ENCODE measurements around the gene TEX26.
"Not testable (repeated sequence)": the region's sequence is repeated elsewhere in the genome, so short reads cannot be mapped to it uniquely, and the experiment has no call there.

Gene TEX26

DNA sequence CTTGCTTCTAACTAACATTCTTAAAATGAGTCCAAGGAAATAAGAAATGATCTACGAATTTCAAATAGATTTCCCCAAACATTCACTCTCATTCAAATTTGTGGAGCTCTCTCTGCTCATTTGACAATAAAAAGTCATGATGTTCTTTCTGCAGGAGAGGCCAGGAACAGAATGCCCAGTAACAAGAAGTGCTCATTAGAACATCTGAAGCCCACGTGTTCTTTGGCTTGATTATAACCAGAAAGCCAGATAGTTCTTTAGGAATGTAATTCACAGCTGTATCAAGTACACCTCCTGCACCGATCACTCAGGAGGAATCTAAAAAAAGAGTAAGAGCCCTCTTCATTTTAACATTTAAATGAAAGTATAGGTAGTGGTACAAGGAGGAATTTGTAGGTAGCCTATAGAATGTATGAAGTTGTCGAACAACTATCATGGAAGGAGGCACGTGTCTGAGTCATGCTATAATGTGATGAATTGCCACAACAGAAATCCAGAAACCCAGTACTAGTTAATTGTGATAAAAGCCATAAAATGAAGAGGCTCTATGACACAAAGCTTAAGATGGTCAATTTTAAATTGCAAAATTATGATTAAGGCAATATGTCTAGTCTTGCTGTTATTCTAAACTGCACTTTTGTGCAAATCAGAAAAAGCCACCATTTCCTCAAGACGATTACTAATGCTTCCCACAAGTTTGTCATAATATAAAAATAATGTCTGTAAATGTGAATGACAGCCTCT lies 13.6 kb upstream of the TEX26 start:
- in situ Hi-C loops (cut with MboI; ENCODE audit: low sequenced_read_pairs): no loop called here

DNA sequence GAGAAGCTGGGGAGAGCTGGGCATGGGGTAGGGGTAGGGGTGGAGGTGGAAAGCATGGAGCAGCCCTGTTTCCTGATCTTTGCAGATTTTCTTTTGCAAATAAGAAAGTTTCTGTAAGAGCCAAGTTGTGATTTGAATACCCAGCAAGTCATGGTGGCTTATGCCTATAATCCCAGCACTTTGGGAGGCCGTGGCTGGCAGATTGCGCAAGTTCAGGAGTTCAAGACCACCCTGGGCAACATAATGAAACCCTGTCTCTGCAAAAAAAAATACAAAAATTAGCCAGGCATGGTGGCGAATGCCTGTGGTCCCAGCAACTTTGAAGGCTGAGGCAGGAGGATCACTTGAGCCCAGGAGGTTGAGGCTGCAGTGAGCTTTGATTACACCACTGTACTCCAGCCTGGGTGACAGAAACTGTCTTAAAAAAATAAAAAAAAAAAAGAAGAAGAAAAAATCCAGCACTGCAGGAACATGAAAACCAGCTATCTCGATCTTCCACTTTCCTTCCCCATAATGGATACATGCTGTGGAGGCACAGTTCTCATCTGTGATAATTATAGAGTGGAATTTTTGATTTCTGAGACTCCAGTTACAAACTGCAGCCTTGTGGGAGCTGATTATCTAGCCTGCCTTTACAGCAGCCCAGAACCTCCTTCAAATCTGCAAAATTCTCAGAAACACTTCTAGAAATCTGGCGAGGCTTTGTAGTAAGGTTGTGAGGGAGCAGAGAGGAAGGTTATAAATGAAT lies 12.1 kb upstream of the TEX26 start:
- in situ Hi-C loops (cut with MboI; ENCODE audit: low sequenced_read_pairs): no loop called here

DNA sequence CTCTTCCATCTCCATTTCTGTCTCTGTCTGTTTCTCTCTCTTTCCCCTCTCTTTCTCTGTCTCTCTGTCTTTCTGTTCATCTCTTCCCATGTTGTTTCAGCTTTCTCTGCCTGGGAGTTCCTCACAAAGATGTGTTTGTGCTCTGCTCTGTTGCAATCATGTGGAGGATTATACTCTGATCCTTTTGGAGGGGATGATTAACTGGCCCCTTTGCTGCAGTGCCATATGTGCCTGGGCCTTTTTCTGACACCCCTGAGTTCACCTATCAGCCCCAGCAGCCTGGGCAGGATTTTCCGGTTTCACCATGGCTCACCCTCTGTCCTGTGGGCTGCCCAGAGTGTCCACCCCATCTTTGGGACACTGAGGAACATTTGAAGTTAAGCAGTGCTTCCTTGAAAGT lies 9.0 kb upstream of the TEX26 start:
- in situ Hi-C loops (cut with MboI; ENCODE audit: low sequenced_read_pairs): no loop called here

DNA sequence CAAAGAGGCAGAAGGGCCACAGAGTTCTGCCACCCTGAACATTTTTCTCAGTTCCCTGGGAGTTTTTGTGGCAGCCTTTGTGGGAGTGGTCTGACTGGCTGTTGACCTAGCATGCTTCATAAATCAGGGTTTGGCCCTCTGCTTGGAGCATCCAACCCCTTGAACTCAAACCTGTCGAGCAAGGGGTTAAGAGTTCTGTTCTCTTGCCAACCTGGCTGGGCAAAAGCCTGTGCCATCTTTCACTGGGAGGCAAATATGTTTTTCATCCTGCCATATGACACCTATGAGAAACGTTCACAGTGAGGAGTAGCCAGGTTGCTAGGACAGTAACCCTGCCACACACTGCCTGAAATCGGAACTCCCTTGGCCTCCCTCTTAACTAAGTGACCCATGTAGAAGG lies 7.7 kb upstream of the TEX26 start:
- in situ Hi-C loops (cut with MboI; ENCODE audit: low sequenced_read_pairs): no loop called here

DNA sequence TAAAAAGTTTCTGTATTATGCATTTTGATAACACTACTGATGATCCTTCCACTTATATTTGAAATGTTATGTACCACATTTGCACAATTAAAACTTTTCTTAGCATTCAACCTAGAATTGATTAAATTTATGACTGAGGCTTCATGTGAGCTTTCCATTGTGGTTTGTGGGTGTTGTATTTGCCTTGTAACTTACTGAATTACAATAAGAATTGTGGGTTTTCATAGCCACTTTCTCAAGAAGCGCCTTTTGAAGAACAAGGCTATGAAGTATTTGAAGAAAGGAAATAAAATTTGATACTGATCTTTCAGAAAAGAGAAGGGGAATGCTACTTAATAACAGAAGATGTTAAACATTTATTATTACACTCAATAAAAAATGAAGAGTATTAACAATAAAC lies 7.0 kb upstream of the TEX26 start:
- in situ Hi-C loops (cut with MboI; ENCODE audit: low sequenced_read_pairs): no loop called here

DNA sequence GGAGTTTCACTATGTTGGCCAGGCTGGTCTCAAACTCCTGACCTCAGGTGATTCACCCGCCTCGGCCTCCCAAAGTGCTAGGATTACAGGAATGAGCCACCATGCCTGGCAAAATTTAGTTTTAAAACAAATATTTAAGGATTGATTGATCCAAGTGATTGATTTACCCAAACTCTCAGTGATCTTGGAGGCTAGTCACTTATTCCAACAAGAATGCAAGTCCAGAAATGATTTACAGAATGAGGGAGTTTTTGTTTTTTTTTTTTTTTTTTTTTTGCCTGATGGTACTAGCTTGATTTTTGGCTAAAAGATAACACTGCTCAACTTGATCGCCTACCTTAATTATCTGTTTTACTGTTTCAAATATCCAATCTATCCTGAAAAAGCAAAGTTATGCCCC lies 5.7 kb upstream of the TEX26 start:
- in situ Hi-C loops (cut with MboI; ENCODE audit: low sequenced_read_pairs): no loop called here

DNA sequence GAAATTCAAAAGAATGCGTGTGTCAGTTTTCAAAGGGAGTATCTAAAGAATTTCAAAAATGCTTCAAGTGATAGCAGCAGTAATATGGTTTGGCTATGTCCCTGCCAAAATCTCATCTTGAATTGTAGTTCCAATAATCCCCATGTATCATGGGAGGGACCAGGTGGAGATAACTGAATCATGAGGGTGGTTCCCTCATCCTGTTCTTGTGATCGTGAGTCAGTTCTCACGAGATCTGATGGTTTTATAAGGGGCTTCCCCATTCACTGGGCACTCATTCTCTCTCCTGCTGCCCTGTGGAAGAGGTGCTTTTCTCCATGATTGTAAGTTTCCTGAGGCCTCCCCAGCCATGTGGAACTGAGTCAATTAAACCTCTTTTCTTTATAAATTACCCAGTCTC lies 5.3 kb upstream of the TEX26 start:
- in situ Hi-C loops (cut with MboI; ENCODE audit: low sequenced_read_pairs): not testable (repeated sequence)

DNA sequence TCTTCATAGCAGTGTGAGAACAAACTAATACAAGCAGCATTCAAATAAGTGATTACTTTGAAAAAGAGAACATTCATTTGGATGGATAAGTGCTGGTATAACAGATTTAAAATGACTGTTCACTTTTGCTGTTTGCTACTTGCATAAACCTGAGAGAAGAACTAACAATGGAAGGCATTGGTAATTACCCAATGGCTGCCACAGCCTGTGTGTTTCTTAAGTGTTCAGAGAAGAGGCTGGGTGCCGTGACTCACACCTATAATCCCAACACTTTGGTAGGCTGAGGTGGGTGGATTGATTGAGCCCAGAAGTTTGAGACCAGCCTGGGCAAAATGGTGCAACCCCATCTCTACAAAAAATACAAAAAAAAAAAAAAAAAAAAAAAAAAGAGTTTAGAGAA lies 4.9 kb upstream of the TEX26 start:
- in situ Hi-C loops (cut with MboI; ENCODE audit: low sequenced_read_pairs): no loop called here

DNA sequence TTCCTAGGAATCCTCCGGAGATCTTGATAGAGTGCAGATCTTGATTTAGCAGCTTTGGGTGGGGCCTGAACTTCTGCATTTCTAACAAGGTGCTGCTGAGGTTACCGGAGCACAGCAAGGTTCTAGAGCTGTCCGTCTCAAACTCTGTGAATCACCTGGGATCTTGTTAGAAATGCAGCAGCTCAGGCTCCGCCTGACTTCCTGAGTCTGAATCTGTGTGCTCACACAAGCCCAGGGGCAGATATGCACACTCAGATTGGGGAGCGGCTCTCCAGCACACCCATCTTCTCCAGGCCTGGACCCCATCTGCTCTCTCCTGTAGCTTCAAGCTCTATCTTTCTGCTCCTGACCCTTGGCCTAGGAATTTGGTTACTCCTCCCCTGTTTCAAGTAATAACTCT lies 3.5 kb upstream of the TEX26 start:
- in situ Hi-C loops (cut with MboI; ENCODE audit: low sequenced_read_pairs): no loop called here

DNA sequence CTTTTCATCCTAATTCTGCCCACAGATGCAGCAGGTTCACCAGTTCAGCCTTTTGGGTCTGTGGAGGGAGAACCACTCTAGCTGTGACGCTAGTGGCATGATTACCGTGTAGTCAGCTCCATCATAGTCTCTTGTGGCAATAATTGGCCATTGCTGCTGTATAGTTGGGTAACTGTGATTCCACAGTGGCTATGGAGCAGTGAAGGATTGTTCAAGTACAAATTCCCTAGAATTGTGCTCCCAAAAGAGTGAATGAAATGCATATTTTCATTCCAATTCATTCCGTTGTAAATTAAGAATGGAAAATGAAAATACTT lies 856 bp downstream of the TEX26 start:
- in situ Hi-C loops (cut with MboI; ENCODE audit: low sequenced_read_pairs): no loop called here

DNA sequence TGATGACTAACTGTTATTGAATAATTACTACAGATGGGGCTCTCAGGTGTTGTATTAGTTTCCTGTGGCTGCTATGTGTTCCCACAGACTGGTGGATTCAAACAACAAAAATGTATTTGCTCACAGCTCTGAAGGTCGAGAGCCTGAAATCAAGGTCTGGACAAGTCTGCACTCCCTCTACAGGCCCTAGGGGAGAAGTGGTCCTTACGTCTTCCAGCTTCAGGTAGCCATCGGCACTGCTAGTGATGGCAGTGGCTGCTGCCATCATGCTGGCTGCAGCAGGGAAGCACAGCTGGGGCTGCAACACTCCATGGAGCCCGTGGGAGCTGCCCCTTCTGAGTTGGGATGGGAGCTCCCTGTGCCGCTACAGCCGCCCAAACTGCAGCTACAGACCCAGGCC lies 1.9 kb downstream of the TEX26 start:
- in situ Hi-C loops (cut with MboI; ENCODE audit: low sequenced_read_pairs): no loop called here

DNA sequence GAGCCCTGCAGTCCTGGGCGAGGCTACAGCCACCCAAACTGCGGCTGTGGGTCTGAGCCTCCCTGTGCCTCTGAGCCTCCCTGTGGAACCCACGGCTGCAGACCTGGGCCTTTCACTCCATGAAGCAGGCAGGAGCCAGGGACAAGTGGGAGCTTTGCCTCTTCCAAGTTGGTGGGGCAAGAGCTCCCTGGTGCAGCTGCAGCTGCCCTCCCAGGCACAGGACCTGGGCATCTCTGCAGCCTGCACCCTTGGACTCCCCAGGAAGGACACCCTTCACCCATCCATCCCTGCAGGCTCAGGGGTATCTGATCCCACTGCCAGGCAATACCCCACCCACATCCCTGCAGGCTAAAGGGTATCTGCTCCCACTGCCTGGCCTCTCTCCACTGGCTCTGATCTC lies 2.3 kb downstream of the TEX26 start:
- in situ Hi-C loops (cut with MboI; ENCODE audit: low sequenced_read_pairs): no loop called here

DNA sequence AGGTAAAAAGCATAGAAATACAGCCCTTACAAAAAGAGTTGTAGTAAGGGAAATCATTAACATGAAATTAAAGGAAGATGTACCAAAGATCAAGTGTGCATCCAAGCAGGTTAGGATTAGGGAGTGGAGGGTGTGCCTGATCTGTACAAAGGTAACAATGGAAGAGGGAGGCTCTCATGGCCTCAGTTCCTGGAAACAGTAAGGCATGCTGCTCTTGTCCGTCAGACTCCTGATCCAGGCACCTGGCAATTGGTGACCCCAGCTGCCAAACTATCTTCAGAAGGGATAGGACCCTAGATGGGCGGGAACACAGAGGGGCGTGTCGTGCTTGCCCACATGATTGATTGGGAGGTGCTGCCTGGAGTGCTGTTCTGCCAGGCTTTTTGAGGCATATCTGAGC lies 4.5 kb downstream of the TEX26 start:
- in situ Hi-C loops (cut with MboI; ENCODE audit: low sequenced_read_pairs): no loop called here

DNA sequence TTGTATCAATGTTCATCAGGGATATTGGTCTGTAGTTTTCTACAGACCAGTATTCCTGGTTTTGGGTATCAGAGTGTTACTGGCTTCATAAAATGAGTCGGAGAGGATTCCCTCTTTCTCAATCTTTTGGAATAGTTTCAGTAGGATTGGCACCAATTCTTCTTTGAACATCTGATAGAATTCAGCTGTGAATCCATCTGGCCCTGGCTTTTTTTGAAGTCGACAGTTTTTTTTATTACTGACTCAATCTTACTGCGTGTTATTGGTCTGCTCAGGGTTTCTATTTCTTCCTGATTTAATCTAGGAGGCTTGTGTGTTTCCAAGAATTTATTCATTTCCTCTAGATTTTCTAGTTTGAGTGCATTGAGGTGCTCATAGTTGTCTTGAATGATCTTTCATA lies 11.4 kb downstream of the TEX26 start:
- in situ Hi-C loops (cut with MboI; ENCODE audit: low sequenced_read_pairs): no loop called here

DNA sequence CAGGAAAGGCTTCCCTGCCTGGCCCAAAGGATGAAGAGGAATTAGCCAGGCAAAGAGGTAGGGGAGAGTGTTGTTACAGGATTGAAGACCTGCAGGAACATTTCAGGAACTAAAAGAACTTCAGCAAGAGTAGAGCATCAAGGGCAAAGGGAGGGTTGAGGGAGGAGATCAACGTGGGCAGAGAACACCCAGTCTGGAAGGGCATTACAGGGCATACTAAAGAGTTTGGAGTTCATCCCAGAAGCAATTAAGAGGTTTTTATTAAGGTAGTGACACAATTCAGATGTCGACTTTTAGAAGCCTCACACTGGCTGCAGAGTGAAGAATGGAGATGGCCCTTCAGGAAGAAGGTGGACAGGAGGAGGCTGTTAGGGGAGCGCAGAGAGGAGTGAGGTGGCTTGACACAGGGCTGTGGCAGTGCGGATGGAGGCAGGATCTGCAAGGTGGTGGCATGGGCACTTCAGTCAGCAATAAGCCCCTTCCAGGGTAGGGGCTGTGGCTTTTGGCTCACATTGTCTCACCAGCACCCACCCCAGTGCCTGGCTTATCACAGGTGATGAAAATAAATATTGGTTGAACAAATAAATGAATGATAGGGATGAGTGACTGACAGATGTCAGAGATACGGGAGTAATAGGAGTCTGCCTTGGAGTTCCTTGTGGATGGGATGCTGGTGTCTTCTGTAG lies 24.9 kb downstream of the TEX26 start:
- in situ Hi-C loops (cut with MboI; ENCODE audit: low sequenced_read_pairs): no loop called here

DNA sequence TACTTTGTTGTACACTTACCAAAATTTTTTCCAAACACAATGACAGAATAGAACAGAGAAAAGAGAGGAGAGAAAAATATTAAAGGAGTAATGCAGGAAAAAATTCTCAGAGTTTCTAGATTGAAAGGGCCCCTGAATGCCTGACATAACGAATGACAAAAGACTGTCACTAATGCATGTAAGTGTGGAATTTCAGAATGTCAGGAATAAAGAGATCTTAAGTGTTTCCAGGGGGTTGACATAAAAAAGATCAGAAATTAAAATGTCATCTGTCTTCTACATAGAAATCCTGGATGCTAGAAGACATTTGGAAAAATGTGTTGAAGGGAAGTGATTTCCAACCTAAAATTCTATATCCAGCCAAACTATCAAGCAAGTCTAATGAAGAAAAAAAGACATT lies 27.2 kb downstream of the TEX26 start:
- in situ Hi-C loops (cut with MboI; ENCODE audit: low sequenced_read_pairs): no loop called here

DNA sequence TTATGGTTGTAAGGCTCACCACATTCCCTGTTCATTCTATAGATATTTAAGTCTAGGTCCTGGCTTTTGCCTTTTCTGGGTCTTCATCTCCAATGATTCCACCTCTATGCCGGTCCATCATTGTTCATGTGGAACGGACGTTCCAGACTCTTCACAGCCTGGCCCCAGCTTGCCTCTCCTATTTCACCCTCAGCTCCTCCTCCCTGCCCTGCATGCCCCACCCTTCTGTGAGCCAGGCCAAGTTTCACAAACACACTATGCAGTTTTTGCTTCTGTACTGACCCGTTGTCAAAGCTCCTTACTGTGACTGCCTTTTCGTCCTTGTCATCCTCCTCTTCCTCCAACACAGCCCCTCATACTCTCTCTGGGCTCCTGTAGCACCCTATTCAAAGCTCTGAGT lies 31.3 kb downstream of the TEX26 start:
- in situ Hi-C loops (cut with MboI; ENCODE audit: low sequenced_read_pairs): no loop called here

DNA sequence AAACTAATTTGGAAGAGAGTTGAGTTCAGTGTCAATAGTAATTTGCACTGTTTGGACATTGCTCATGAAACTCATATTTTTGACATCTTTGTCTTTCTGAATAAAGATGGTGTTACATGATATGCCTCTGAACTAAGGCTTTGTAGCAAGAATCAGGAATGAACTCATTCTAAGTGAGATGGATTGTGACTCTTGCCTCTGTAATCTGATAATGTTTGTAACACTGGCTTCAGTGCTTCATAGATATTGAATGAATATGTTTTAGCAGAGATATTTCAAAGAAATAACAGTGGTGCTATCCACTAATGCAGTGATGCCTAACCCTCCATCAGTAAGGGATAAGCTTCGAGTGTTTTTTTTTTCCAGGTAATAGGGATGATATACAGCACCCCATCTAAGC lies 32.9 kb downstream of the TEX26 start:
- in situ Hi-C loops (cut with MboI; ENCODE audit: low sequenced_read_pairs): no loop called here

DNA sequence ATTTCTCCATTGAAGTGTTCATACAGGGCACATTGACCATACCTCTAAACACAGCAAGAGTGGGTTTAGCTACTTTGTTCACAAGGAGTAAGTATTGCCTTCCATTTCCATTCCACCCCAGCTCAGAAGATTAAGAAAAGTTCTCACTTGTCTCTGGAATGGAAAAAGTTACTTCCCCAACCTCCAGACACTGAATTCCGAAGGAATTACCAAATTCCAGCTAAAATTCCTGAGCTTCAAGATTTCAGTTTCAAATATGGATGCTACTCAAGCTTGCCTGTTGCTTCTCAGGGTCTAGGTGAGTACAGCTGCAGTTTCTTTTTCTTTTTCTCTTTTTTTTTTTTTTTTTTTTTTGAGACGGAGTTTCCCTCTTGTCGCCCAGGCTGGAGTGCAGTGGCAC lies 33.6 kb downstream of the TEX26 start:
- in situ Hi-C loops (cut with MboI; ENCODE audit: low sequenced_read_pairs): no loop called here

DNA sequence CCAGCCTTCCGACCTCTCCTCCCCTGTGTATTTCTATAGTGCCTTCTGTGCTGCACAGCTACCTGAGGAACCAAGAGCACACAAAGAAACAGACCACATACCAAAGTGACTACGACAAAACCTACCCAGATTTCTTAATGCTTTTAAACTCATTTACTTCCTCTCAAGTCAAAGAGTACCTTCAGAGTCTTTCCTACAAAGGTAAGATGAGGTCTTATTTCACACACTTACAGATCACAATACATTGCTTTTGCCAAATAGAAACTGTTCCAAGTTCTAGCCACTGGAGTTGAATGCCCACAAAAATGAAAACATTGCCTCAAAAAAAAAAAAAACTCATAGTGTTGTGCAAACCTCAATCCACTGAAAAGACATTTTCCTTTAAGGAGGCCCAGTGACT lies 36.4 kb downstream of the TEX26 start:
- in situ Hi-C loops (cut with MboI; ENCODE audit: low sequenced_read_pairs): no loop called here

DNA sequence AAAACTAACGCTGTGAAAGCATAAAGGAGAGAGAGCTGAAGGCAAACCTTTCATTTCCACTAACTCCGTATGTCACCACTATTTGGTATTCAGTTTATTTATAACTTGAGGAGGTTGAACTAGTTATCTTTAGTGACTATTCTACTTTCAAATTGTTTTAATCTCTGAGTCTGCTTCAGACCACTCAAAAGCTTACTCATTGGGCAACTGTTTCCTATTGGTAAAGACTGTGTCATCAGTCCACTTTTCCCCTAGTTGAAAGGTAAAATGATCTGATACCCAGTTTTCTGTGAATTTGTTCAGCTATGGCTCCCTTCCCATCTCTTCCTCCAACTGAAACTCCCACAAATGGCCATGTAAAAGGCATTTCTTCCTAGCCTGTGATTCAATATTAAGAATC lies 39.1 kb downstream of the TEX26 start:
- in situ Hi-C loops (cut with MboI; ENCODE audit: low sequenced_read_pairs): no loop called here

DNA sequence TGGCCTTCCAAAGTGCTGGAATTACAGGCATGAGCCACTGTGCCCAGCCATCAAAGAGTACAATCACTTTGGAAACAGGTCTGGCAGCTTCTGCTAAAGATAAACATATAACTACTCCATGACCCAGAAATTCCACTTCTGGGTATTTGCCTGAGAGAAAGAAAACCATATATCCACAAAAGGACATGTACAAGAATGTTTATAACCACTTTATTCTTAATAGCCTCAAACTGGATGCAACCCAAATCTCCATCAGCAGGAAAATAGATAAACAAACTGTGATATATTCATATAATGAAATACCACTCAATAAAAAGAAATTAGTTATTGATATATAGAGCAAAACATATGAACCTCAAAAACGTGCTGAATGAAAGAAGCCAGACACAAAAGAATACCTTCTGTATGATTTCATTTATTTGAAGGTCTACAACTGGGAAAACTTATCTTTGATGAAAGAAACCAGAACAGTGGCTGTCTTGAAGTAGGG lies 40.5 kb downstream of the TEX26 start:
- in situ Hi-C loops (cut with MboI; ENCODE audit: low sequenced_read_pairs): no loop called here

Data from HL-60/S4 (cell line).